Hepatocyte (in vitro differentiated cells): ENCODE measurements around the gene PKP3.

Source experiments
- CTCF ChIP-seq: fragments of 200-600 bp; sonication (generic); IDR thresholded peaks from 2 replicates; pipeline ENCODE4 v1.5.1; 2016; ENCODE audit warnings: antibody characterized with exemption, mild to moderate bottlenecking; ENCODE audit not compliant: poor library complexity
- EZH2 ChIP-seq: fragments of 200-600 bp; sonication (generic); IDR thresholded peaks from 2 replicates; pipeline ENCODE4 v1.6.1; 2016; ENCODE audit warnings: antibody characterized with exemption, mild to moderate bottlenecking, borderline replicate concordance

- peak; percentile 16 for TF ChIP-seq CTCF
- no peak for TF ChIP-seq EZH2
These were observed 46.3 kb downstream of the PKP3 start for GRCh38 chr11:440065-441042.
